Erythroblast (primary cell): ENCODE data around the gene CTNND2.

Source experiments
- GATA1 ChIP-seq: IDR thresholded peaks from 2 replicates; pipeline ENCODE4 v1.6.1; 2011; ENCODE audit warnings: low read depth, mild to moderate bottlenecking, control low read depth, low read length, moderate library complexity
- POLR2A ChIP-seq: IDR thresholded peaks from 2 replicates; pipeline ENCODE4 v1.6.1; 2011; ENCODE audit warnings: mild to moderate bottlenecking, low read length

DNA sequence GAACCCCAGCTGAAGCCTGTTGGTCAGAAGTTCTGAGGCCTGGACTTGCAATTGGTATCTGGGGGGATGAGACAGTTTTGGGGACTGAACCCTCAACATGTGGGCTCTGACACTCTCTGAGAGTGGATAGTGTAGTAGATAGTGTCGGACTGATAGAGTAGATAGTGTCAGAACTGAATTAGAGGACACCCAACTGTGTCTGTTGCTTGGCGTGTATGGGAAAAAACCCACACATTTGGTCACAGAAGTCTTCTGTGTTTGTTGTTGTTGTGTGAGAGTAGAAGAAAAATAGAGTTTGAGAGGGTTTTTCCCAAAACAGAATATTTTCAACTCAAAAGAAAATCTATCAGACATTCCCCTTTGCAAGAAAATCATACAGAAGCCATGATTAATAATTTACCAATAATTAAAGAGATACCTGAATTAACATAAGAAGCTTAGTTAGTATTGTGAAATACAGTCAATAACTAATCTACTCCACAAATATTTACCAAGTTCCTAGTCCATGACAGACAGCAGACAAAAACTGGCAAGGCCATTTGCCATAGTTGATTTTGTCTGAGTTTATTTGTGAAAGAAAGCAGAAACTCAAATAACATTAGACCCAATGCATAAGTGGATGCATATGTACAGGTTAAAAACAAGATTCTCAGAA is 170.9 kb downstream of the CTNND2 start:
- TF ChIP-seq POLR2A = no peak
- TF ChIP-seq GATA1 = no peak
